ENCODE data around the gene ANKLE2.

- no peak for TF ChIP-seq CTCF (IDR thresholded peaks at IDR 0.05 in 8 of 11, conservative IDR thresholded peaks at IDR 0.05 in 3 of 11)
- no peak for TF ChIP-seq POLR2A (IDR thresholded peaks at IDR 0.05)
Measured at GRCh38 chr12:132703641-132704040, 58.0 kb downstream of the ANKLE2 start.

All from spleen (tissue), 7 donors.